ENCODE data around the gene CDKL4.
"Not testable (repeated sequence)": the region's sequence is repeated elsewhere in the genome, so short reads cannot be mapped to it uniquely, and the experiment has no call there.

Gene CDKL4

GRCh38 chr2:39243469-39244123 lies at the start of gene CDKL4:
CDKL4 (minus strand) TSS chr2:39243970.
- DNase-seq (ENCODE audit: low spot score) = peak; percentile 14

DNA sequence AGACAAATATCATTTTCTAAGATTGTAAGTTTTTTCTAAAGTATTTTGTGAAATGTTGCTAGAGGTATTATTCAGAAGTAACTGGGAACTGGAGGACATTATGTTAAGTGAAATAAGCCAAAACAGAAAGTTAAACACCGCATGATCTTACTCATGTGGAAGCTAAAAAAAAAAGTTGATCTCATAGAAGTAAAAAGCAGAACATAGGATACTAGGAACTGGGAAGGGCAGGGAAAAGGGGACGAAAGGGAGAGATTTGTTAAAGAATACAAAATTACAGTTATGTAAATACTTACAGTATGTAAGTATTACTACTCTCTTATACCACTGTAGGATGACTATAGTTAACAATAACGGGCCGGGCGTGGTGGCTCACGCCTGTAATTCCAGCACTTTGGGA lies 46.7 kb upstream of the CDKL4 start:
- DNase-seq (ENCODE audit: low spot score) = no peak

DNA sequence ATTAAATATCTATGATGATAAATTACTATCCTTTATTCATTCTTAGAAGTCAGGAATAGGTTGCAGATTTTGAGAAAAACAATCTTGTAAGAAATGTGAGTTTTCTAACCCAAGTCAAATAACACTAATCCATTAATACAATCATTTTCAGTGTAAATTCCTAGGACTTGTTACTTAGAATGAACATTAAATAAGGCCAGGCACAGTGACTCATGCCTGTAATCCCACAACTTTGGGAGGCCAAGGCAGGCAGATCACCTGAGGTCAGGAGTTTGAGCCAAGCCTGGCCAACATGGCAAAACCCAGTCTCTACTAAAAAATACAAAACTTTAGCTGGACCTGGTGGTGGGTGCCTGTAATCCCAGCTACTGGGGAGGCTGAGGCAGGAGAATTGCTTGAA lies 45.8 kb upstream of the CDKL4 start:
- no peak for DNase-seq (ENCODE audit: low spot score)

- no peak for DNase-seq (ENCODE audit: low spot score)
These were observed 39.8 kb upstream of the CDKL4 start for GRCh38 chr2:39283561-39283960.

DNA sequence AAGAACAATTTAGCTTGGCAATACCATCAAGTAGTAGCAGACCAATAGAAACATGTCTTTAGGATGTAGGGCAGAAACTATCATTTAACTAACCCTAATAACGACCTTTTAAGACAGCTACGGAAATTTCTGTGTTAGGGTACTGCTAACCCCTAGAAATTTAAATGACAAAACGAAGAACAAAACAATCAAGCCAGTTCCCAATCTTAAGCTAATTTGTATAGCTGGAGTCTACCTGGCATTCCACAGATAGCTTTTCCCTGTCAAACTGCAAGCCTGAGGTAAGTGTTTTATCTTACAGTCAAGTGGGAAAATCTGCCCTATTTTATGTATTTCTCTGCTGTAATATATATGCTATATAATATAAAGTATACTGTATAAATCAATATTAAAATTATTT lies 37.6 kb upstream of the CDKL4 start:
- no peak for DNase-seq (ENCODE audit: low spot score)

DNA sequence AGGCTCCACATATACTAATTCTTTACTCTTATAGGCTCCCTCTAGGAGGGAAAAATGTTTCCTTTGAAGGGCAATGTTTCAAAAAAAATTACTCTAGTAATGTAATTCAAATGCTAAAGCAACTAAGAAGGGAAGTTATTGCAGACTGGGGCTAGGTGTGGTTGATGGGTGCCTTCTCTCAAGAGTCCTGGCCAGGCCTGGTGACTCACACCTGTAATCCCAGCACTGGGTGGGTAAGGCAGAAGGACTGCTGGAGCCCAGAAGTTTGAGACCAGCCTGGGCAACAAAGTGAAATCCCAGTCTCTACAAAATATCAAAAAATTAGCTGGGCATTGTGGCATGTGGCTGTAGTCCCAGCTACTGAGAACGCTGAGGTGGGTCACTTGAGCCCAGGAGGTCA lies 31.2 kb upstream of the CDKL4 start:
- no peak for DNase-seq (ENCODE audit: low spot score)

GRCh38 chr2:39269941-39270340 lies 26.2 kb upstream of the CDKL4 start:
- DNase-seq (ENCODE audit: low spot score) = no peak

GRCh38 chr2:39266916-39267434 lies 23.2 kb upstream of the CDKL4 start:
- no peak for DNase-seq (ENCODE audit: low spot score)

DNA sequence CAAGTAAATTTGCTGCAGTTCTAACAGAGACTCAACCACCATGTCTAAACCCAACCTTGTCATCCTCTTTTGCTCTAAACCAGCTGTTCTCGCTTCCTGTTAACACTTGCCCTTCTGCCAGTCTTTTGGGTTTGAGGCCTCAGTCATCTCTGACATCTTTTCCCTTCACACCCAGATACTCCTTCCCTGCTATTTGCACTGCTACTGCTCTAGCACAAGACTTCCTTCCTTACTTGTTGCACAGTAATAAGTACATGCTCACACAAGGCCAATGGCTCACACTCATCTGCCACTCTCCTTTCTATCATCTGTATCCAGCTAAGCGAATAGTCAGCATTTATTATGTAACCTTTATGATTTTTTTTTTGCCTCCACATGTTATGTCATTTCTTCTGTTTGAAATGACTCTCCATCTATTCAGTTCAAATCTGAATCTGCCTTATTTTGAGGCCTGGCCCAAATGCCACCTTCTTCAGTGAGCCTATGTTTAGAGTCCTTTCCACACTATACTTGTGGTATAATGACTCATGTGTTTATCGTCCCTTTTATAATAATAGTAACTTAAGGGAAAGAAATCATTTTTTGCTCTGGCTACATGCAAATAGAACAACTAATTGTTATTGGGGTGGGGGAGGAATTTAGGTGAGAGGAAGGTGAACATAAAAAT lies 22.5 kb upstream of the CDKL4 start:
- no peak for DNase-seq (ENCODE audit: low spot score)

DNA sequence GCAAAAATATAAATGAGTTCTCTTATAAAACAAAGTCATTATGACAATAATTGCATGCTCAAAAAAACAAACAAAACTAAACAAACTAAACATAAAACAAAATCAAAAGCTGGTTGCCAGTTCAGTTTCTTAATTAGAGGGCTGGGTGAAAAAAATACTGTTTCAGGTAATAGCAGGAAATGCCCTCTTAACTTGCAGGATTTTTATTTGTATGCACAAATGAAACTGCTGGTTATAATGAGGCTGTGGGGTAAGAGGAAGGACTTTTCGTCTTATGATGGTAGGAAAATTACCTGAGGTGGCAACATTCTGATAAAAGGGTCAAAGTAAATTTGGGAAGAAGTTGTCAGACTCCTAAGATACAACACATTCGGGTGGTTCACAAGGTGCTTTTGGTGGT lies 21.5 kb upstream of the CDKL4 start:
- no peak for DNase-seq (ENCODE audit: low spot score)

GRCh38 chr2:39264733-39265132 lies 21.0 kb upstream of the CDKL4 start:
- DNase-seq (ENCODE audit: low spot score) = no peak

GRCh38 chr2:39260087-39260486 lies 16.3 kb upstream of the CDKL4 start:
- DNase-seq (ENCODE audit: low spot score) = no peak

- DNase-seq (ENCODE audit: low spot score) = no peak
These were observed 12.3 kb upstream of the CDKL4 start for GRCh38 chr2:39256040-39256439.

GRCh38 chr2:39252888-39253518 lies 9.2 kb upstream of the CDKL4 start:
- no peak for DNase-seq (ENCODE audit: low spot score)

- DNase-seq (ENCODE audit: low spot score) = no peak
These were observed 3.8 kb upstream of the CDKL4 start for GRCh38 chr2:39247512-39248043.

- DNase-seq (ENCODE audit: low spot score) = no peak
These were observed 2.7 kb upstream of the CDKL4 start for GRCh38 chr2:39246382-39246980.

GRCh38 chr2:39244963-39245625 lies 1.3 kb upstream of the CDKL4 start:
- DNase-seq (ENCODE audit: low spot score) = peak; percentile 42

DNA sequence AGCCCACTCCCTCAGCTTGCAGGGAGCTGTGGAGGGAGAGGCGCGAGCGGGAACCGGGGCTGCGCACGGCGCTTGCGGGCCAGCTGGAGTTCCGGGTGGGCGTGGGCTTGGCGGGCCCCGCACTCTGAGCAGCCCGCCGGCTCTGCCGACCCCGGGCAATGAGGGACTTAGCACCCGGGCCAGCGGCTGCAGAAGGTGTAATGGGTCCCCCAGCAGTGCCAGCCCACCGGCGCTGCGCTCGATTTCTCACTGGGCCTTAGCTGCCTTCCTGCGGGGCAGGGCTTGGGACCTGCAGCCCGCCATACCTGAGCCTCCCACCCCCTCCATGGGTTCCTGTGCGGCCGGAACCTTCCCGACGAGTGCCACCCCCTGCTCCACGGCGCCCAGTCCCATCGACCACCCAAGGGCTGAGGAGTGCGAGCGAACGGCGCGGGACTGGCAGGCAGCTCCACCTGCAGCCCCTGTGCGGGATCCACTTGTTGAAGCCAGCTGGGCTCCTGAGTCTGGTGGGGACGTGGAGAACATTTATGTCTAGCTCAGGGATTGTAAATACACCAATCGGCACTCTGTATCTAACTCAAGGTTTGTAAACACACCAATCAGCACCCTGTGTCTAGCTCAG lies 582 bp upstream of the CDKL4 start:
- DNase-seq (ENCODE audit: low spot score) = not testable (repeated sequence)

- no peak for DNase-seq (ENCODE audit: low spot score)
These were observed 2.2 kb downstream of the CDKL4 start for GRCh38 chr2:39241588-39241987.

DNA sequence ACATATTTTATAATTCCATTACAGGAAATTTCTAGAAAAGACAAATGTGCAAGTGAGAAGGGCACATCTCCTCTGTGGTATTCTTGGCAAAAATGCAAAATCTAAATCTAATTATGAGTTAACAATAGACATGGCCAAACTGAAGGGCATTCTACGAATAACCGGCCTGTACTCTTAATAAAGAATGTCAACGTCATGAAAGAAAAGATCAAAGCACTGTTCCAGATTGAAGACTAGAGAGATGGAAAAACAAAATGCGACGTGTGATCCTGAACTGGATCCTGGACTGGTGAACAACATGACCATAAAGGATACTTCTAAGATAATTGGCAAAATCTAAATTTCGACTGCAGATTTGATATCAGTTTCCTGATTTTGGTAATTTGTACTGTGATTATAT lies 3.0 kb downstream of the CDKL4 start:
- DNase-seq (ENCODE audit: low spot score) = no peak

DNA sequence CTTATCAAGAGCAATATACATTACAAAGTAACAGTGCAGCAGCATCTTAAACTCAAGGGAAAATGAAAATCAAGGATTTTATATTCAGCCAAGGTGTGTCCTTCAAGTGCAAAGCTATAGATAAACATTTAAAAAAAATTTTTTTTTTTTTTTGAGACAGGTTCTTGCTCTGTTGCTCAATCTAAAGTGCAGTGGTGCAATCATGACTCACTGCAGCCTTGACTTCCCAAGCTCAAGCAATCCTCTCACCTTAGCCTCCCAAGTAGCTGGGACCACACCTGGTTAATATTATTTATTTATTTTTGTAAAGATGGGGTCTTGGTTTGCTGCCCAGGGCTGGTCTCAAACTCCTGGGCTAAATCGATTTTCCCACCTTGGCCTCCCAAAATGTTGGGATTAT lies 9.0 kb downstream of the CDKL4 start:
- no peak for DNase-seq (ENCODE audit: low spot score)

- DNase-seq (ENCODE audit: low spot score) = no peak
These were observed 11.6 kb downstream of the CDKL4 start for GRCh38 chr2:39232141-39232540.

Measured in CD4-positive, alpha-beta T cell treated with Interleukin-15 for 4 hours (primary cell).